ENCODE results near the gene SAMD15. TPM values are rescaled to one million over a fixed set of nuclear protein-coding genes. Genes with fewer than 3 reads are reported as not detected.
A peak's percentile ranks its signal among the peaks of the same experiment; 100 is the strongest.

SAMD15 gene
- total and polyA plus RNA-seq, 2 donors (not counting 3 experiments of a cell fraction or from before 2014, with no cell fraction given) = 0.10 to 1.1 TPM

GRCh38 chr14:77377502-77377844 is 294 bp downstream of the SAMD15 start:
- H3K9me3 ChIP-seq (replicated peaks; ENCODE audit: control insufficient read depth, insufficient read depth, low read length) = no peaks in the 10 kb centered on the region
- peak overlapping the region; percentile 67 for H3K4me2 ChIP-seq (ENCODE audit: insufficient read depth, low read length)
- FAIRE-seq (no peak), DNase-seq (ENCODE audit: low read depth, low spot score) (no peak)
- TF ChIP-seq POLR2AphosphoS5 (IDR thresholded peaks at IDR 0.05; ENCODE audit: insufficient read depth, low read depth, low read length) (no peak), CTCF (IDR thresholded peaks at IDR 0.05; ENCODE audit: extremely low read depth in 1 of 2, insufficient read depth in 1 of 2, low read depth in 1 of 2, low read length in 2 of 2) (no peak), GATA2 (IDR thresholded peaks at IDR 0.05; ENCODE audit: insufficient read depth, insufficient read length, low read depth, low read length) (no peak), EZH2 (IDR thresholded peaks at IDR 0.05; ENCODE audit: borderline replicate concordance, low read depth, low read length, severe bottlenecking) (no peak), FOS (IDR thresholded peaks at IDR 0.05; ENCODE audit: borderline replicate concordance, insufficient read depth, low read length) (no peak), JUN (IDR thresholded peaks at IDR 0.05; ENCODE audit: borderline replicate concordance, insufficient read depth, insufficient read length, low read depth) (no peak), MAX (IDR thresholded peaks at IDR 0.05; ENCODE audit: insufficient read depth, insufficient read length) (no peak), POLR2A (IDR thresholded peaks at IDR 0.05; ENCODE audit: low read depth, low read length) (no peak), MYC (IDR thresholded peaks at IDR 0.05; ENCODE audit: low read depth, low read length) (no peak)
- ChIA-PET POLR2A (interaction anchor here (0.6 to 1.5 kb wide), 3 partner anchors 57 to 263 kb away, joined by 3 to 8 read pairs (median 4); partner anchors contain the start of genes GSTZ1 and POMT2), CTCF (interaction anchor here (0.7 to 1.9 kb wide), 11 partner anchors 13 to 589 kb away, joined by 3 to 15 read pairs (median 3); partner anchors contain the start of genes GSTZ1 and POMT2)
- intact Hi-C loops (cut with micrococcal nuclease) = loop anchor here (1.0 kb wide), 2 partner anchors 57 to 80 kb away; partner anchors contain the start of genes POMT2 and VIPAS39
- H3K4me1 ChIP-seq (ENCODE audit: control insufficient read depth, extremely low read depth, insufficient read depth, low read length) = peaks cover 15% of the 10 kb centered on the region
- H3K79me2 ChIP-seq (ENCODE audit: control insufficient read depth, insufficient read depth, low read length) = peaks cover 9% of the 10 kb centered on the region
- H3K9me1 ChIP-seq (replicated peaks; ENCODE audit: control insufficient read depth, extremely low read depth, insufficient read depth, low read length) = no peaks in the 10 kb centered on the region
- H2AFZ ChIP-seq (ENCODE audit: low read depth, low read length) = peak overlapping the region; percentile 81
- peak overlapping the region; percentile 58 to 76 (median 69) for H3K4me3 ChIP-seq (replicated peaks in 1 of 3; ENCODE audit: insufficient read depth in 1 of 3, low read depth in 1 of 3, low read length in 3 of 3)
- peak overlapping the region; percentile 79 for H3K9ac ChIP-seq (replicated peaks; ENCODE audit: extremely low read depth, insufficient read depth, low read length)
- H3K27me3 ChIP-seq (ENCODE audit: control insufficient read depth in 2 of 2, insufficient read depth in 2 of 2, low read length in 2 of 2) = no peaks in the 10 kb centered on the region
- H4K20me1 ChIP-seq (replicated peaks; ENCODE audit: control insufficient read depth, extremely low read depth, insufficient read depth, low read length) = no peaks in the 10 kb centered on the region
- H3K27ac ChIP-seq (ENCODE audit: insufficient read depth, low read depth, low read length) = no peak overlapping the region
- dilution Hi-C loops (cut with MboI; ENCODE audit: extremely low pct_ligation_motif_present, low sequenced_read_pairs) = no loop called here
- no TSS peak for BruUV-seq (replicated peaks)
- no peaks in the 10 kb centered on the region for H3K36me3 ChIP-seq (ENCODE audit: control insufficient read depth in 2 of 2, extremely low read depth in 1 of 2, insufficient read depth in 2 of 2, low read length in 2 of 2)

Data from endothelial cell of umbilical vein (primary cell).